Neural cell (in vitro differentiated cells): ENCODE measurements around the gene CRIP3. TPM values are rescaled to one million over a fixed set of nuclear protein-coding genes. Genes with fewer than 3 reads are reported as not detected.

ENCODE experiments used
- H2AFZ ChIP-seq: fragments of 200-600, 300-800 bp; sonication (generic), shearing (Covaris generic); 2 replicates; pipeline ENCODE4 v1.6.0; 2014; ENCODE audit warnings: low read depth, mild to moderate bottlenecking, antibody characterized with exemption, low read length, moderate library complexity
- H3F3A ChIP-seq: fragments of 200-600 bp; shearing (Covaris generic); 2 replicates; pipeline ENCODE4 v1.6.1; 2016; ENCODE audit warnings: mild to moderate bottlenecking, moderate library complexity, mixed read lengths, antibody characterized with exemption, low read length; ENCODE audit not compliant: insufficient read depth, poor library complexity, severe bottlenecking
- H3K27ac ChIP-seq: fragments of 200-600, 300-800 bp; sonication (generic), shearing (Covaris generic); 2 replicates; pipeline ENCODE4 v1.5.1; 2014; ENCODE audit warnings: mild to moderate bottlenecking, low read length, moderate library complexity
- H3K27me3 ChIP-seq: fragments of 300-800, 200-600 bp; sonication (generic), shearing (Covaris generic); 2 replicates; pipeline ENCODE4 v1.6.0; 2014; ENCODE audit warnings: mild to moderate bottlenecking, low read depth, low read length, moderate library complexity; ENCODE audit not compliant: insufficient read depth
- H3K36me3 ChIP-seq: fragments of 300-800, 200-600 bp; sonication (generic), shearing (Covaris generic); 2 replicates; pipeline ENCODE4 v1.5.1; 2014; ENCODE audit warnings: mild to moderate bottlenecking, antibody characterized with exemption, low read length, moderate library complexity; ENCODE audit not compliant: insufficient read depth
- H3K4me2 ChIP-seq: fragments of 300-800, 200-600 bp; sonication (generic), shearing (Covaris generic); 2 replicates; pipeline ENCODE4 v1.6.0; 2014; ENCODE audit warnings: mild to moderate bottlenecking, low read length
- H3K4me3 ChIP-seq: fragments of 300-800, 200-600 bp; sonication (generic), shearing (Covaris generic); 2 replicates; pipeline ENCODE4 v1.5.1; 2014; ENCODE audit warnings: mild to moderate bottlenecking, low read length, moderate library complexity
- H3K79me2 ChIP-seq: fragments of 200-600 bp; shearing (Covaris generic); replicated peaks from 2 replicates; pipeline ENCODE4 v1.6.0; 2014; ENCODE audit warnings: mild to moderate bottlenecking, low read length, moderate library complexity; ENCODE audit not compliant: insufficient read depth
- H3K9ac ChIP-seq: fragments of 300-800, 200-600 bp; sonication (generic), shearing (Covaris generic); 2 replicates; pipeline ENCODE4 v1.6.1; 2016; ENCODE audit warnings: mild to moderate bottlenecking, low read length, mixed read lengths
- H3K9me2 ChIP-seq: fragments of 200-600 bp; shearing (Covaris generic); 2 replicates; pipeline ENCODE4 v1.6.1; 2016; ENCODE audit warnings: mild to moderate bottlenecking, low read length, mixed read lengths; ENCODE audit not compliant: insufficient read depth
- H3K9me3 ChIP-seq: fragments of 200-600, 300-800 bp; sonication (generic), shearing (Covaris generic); 2 replicates; pipeline ENCODE4 v1.6.1; 2016; ENCODE audit warnings: mild to moderate bottlenecking, mixed run types, low read length, moderate library complexity, mixed read lengths
- H4K20me1 ChIP-seq: fragments of 200-600 bp; shearing (Covaris generic); 2 replicates; pipeline ENCODE4 v1.6.1; 2016; ENCODE audit warnings: mild to moderate bottlenecking, mixed run types; ENCODE audit not compliant: insufficient read depth
- EP300 ChIP-seq: fragments of 450-650 bp; conservative IDR thresholded peaks from 2 replicates; pipeline ENCODE4 v1.6.1; 2014; ENCODE audit warnings: antibody characterized with exemption, mild to moderate bottlenecking, moderate library complexity; ENCODE audit not compliant: poor library complexity, severe bottlenecking
- EZH2 ChIP-seq: fragments of 200-600, 300-800 bp; shearing (Covaris generic), sonication (generic); IDR thresholded peaks from 2 replicates; pipeline ENCODE4 v1.6.1; 2014; ENCODE audit warnings: antibody characterized with exemption, low read length, borderline replicate concordance, mild to moderate bottlenecking; ENCODE audit not compliant: insufficient read depth, poor library complexity, severe bottlenecking
- MXI1 ChIP-seq: fragments of 450-650 bp; conservative IDR thresholded peaks from 2 replicates; pipeline ENCODE4 v1.6.1; 2014; ENCODE audit warnings: antibody characterized with exemption, mild to moderate bottlenecking; ENCODE audit not compliant: poor library complexity, severe bottlenecking
- POLR2AphosphoS5 ChIP-seq: IDR thresholded peaks from 2 replicates; pipeline ENCODE4 v1.6.1; 2012
- RAD21 ChIP-seq: fragments of 450-650 bp; conservative IDR thresholded peaks from 2 replicates; pipeline ENCODE4 v1.6.1; 2014; ENCODE audit warnings: antibody characterized with exemption, mild to moderate bottlenecking, moderate library complexity
- SMC3 ChIP-seq: fragments of 450-650 bp; conservative IDR thresholded peaks from 2 replicates; pipeline ENCODE4 v1.6.1; 2014; ENCODE audit warnings: antibody characterized with exemption, mild to moderate bottlenecking, moderate library complexity; ENCODE audit not compliant: poor library complexity
- TAF1 ChIP-seq: IDR thresholded peaks from 2 replicates; pipeline ENCODE4 v1.6.1; 2012; ENCODE audit warnings: low read depth
- polyA plus RNA-seq: library from polyadenylated mRNA; depleted of rRNA; stranded (reverse); fragments of >200 nt; gene quantifications from 2 replicates; pipeline ENCODE4 v1.2.3, GENCODE V29; 2014
- TF ChIP-seq, protein P1 (sequence below): fragments of 450-650 bp; IDR thresholded peaks from 2 replicates; pipeline ENCODE4 v1.5.1; 2014; ENCODE audit warnings: antibody characterized with exemption, mild to moderate bottlenecking, moderate library complexity; ENCODE audit not compliant: poor library complexity, severe bottlenecking
- TF ChIP-seq, protein P2 (sequence below): IDR thresholded peaks from 2 replicates; pipeline ENCODE4 v1.6.1; 2012; ENCODE audit warnings: borderline replicate concordance

CRIP3 gene
- polyA plus RNA-seq, 1 donor from 2014 or later: 3.7 TPM

DNA sequence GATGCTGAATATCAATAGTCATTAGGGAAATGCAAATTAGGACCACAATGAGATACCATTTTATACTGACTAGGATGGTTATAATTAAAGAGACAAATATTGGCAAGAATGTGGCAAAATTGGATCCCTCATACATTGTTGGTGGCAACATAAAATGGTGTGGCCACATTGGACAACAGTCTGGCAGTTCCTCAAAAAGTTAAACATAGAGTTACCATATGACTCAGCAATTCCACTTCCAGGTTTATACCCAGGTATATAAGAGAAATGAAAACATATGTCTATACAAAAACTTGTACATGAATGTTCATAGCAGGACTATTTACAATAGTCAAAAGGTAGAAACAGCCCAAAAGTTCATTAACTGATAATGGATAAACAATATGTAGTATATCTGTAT lies 2.0 kb upstream of the CRIP3 start:
- Histone ChIP-seq H3K9me3 (no peaks in the 10 kb centered on the region), H3K36me3 (no peaks in the 10 kb centered on the region), H3K79me2 (no peaks in the 10 kb centered on the region), H3K4me2 (no peak overlapping the region), H3K27ac (no peak overlapping the region), H4K20me1 (no peaks in the 10 kb centered on the region), H3K27me3 (peaks cover 12% of the 10 kb centered on the region), H2AFZ (no peak overlapping the region), H3K4me3 (no peak overlapping the region), H3K9ac (no peak overlapping the region), H3F3A (no peaks in the 10 kb centered on the region), H3K9me2 (no peaks in the 10 kb centered on the region)
- TF ChIP-seq RAD21: no peak
- no peak for TF ChIP-seq EZH2
- TF ChIP-seq, protein P1, sequence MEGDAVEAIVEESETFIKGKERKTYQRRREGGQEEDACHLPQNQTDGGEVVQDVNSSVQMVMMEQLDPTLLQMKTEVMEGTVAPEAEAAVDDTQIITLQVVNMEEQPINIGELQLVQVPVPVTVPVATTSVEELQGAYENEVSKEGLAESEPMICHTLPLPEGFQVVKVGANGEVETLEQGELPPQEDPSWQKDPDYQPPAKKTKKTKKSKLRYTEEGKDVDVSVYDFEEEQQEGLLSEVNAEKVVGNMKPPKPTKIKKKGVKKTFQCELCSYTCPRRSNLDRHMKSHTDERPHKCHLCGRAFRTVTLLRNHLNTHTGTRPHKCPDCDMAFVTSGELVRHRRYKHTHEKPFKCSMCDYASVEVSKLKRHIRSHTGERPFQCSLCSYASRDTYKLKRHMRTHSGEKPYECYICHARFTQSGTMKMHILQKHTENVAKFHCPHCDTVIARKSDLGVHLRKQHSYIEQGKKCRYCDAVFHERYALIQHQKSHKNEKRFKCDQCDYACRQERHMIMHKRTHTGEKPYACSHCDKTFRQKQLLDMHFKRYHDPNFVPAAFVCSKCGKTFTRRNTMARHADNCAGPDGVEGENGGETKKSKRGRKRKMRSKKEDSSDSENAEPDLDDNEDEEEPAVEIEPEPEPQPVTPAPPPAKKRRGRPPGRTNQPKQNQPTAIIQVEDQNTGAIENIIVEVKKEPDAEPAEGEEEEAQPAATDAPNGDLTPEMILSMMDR: no peak
- TF ChIP-seq EP300: no peak
- TF ChIP-seq POLR2AphosphoS5: no peak
- TF ChIP-seq TAF1: no peak
- no peak for TF ChIP-seq SMC3
- TF ChIP-seq, protein P2, sequence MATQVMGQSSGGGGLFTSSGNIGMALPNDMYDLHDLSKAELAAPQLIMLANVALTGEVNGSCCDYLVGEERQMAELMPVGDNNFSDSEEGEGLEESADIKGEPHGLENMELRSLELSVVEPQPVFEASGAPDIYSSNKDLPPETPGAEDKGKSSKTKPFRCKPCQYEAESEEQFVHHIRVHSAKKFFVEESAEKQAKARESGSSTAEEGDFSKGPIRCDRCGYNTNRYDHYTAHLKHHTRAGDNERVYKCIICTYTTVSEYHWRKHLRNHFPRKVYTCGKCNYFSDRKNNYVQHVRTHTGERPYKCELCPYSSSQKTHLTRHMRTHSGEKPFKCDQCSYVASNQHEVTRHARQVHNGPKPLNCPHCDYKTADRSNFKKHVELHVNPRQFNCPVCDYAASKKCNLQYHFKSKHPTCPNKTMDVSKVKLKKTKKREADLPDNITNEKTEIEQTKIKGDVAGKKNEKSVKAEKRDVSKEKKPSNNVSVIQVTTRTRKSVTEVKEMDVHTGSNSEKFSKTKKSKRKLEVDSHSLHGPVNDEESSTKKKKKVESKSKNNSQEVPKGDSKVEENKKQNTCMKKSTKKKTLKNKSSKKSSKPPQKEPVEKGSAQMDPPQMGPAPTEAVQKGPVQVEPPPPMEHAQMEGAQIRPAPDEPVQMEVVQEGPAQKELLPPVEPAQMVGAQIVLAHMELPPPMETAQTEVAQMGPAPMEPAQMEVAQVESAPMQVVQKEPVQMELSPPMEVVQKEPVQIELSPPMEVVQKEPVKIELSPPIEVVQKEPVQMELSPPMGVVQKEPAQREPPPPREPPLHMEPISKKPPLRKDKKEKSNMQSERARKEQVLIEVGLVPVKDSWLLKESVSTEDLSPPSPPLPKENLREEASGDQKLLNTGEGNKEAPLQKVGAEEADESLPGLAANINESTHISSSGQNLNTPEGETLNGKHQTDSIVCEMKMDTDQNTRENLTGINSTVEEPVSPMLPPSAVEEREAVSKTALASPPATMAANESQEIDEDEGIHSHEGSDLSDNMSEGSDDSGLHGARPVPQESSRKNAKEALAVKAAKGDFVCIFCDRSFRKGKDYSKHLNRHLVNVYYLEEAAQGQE: no peak
- no peak for TF ChIP-seq MXI1

DNA sequence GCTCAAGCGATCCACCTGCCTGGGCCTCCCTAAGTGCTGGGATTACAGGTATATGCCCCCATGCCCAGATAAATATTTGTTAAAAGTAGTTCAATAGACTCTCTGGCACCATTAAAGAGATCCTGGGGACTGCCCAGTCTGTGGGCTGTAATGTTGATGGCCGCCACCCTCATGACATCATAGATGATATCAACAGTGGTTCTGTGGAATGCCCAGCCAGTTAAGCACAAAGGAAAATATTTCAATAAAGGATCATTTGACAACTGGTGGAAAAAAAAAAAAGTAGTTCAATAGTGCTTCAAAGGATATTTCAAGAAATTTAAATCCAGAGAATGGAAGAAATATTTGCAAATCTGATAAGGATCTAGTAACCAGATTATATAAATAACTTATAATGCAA lies 1.5 kb upstream of the CRIP3 start:
- no peaks in the 10 kb centered on the region for H4K20me1 ChIP-seq
- no peak overlapping the region for H3K4me2 ChIP-seq
- H3K36me3 ChIP-seq: no peaks in the 10 kb centered on the region
- H3K9me2 ChIP-seq: no peaks in the 10 kb centered on the region
- H3K79me2 ChIP-seq: no peaks in the 10 kb centered on the region
- TF ChIP-seq POLR2AphosphoS5: no peak
- TF ChIP-seq TAF1: no peak
- no peak for TF ChIP-seq EZH2
- TF ChIP-seq RAD21: no peak
- TF ChIP-seq, protein P2: no peak
- no peak for TF ChIP-seq MXI1
- TF ChIP-seq EP300: no peak
- TF ChIP-seq, protein P1: no peak
- no peak for TF ChIP-seq SMC3
- no peak overlapping the region for H3K4me3 ChIP-seq
- no peak overlapping the region for H2AFZ ChIP-seq
- no peak overlapping the region for H3K9ac ChIP-seq
- H3K27ac ChIP-seq: no peak overlapping the region
- no peaks in the 10 kb centered on the region for H3K9me3 ChIP-seq
- H3K27me3 ChIP-seq: peaks cover 12% of the 10 kb centered on the region
- H3F3A ChIP-seq: no peaks in the 10 kb centered on the region
